GM08714 (cell line): ENCODE measurements around the gene TELO2.
A peak's percentile ranks its signal among the peaks of the same experiment; 100 is the strongest.

Source experiments
- H3K4me3 ChIP-seq: fragments of 200-500 bp; sonication (Bioruptor generic); 2 replicates; pipeline ENCODE4 v1.5.1; 2014; ENCODE audit warnings: mild to moderate bottlenecking, low read length, inconsistent platforms
- ZNF274 ChIP-seq: IDR thresholded peaks from 2 replicates; pipeline ENCODE4 v1.6.1; 2012; ENCODE audit warnings: mild to moderate bottlenecking, low read depth, low read length

The TELO2 gene

DNA sequence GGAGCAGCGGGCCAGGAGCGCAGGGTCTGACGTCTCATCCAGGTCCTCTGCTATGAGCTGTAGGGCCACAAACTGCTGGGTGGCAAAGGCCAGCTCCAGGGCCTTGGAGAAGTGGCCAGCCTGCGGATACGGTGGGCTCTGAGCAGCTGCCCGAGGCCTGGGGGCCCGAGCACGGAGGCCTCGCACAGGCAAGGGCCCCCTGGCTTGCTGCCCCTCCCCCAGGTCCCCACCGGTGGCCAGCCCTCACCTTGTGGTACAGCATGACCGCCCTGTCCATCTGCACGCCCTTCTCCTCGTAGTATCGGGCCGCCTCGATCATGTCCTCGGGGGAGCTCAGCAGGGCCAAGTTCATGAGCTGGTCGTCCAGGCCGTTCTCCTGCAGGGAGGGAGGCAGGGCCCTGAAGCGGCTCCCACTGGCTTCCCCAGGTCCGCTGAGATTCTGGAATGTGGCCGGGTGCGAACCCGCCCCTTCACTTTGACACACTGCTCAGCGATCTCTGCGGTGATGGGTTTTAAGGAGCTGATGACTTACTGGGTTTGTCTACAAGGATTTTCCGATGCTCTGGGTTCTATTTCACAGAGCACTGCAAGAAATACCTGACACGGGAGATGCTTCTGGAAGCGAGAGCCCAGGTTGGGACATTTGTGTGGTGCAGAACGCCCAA, 30.6 kb downstream of the TELO2 start:
- no peak for TF ChIP-seq ZNF274
- no peak overlapping the region for H3K4me3 ChIP-seq

DNA sequence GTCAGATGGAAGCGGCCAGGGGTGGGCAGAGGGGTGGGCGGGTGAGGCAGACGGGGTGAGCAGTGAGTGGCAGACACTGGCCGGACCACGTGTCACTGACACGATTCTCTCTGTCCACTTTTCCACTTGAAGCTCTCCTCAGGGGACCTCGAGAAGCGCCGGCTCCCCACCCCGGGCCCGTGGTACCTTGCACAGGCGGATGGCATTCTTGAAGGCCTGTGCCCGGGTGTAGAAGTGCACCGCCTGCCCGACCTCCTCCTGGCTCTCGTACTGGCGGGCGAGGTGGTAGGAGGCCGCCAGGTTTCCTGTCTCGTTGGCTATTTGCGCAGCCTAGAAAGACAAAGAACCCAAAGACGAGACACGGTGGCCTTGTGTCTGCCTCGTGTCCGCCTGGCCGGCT, 31.2 kb downstream of the TELO2 start:
- no peak for TF ChIP-seq ZNF274
- H3K4me3 ChIP-seq: no peak overlapping the region

DNA sequence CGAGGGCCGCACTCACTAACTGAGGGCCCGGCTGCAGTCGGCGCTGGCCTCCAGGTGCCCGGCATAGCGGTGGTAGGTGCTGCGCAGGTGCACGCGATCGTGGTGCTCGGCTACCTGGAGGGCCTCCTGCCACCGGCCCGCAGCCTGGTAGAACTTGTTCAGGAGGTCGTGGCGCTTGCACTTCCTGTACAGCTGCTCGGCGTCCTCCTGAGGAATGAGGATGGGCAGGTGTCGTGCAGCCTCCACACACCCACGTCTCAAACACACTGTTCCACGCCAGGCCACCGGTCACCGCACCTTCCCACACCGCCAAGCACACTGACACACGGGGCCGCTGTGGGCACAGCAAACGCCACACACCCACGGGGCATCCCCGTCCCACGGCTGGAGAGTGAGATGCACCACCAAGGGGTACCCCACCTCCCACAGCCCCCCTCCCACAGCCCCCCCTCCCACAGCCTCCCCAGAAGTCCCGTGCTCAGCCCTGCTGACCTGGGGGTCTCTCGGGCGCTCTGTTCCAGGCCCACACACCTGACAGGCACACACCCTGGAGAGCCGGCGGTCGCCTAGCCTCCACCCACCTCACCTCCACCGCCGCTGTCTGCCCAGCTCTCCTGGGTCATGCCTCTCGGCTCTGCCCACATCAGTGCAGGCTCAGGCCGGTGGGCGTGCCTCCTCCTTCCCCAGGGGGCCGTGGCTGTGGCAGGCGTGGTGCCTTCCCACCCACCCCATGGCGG, 32.9 kb downstream of the TELO2 start:
- TF ChIP-seq ZNF274: no peak
- no peak overlapping the region for H3K4me3 ChIP-seq

DNA sequence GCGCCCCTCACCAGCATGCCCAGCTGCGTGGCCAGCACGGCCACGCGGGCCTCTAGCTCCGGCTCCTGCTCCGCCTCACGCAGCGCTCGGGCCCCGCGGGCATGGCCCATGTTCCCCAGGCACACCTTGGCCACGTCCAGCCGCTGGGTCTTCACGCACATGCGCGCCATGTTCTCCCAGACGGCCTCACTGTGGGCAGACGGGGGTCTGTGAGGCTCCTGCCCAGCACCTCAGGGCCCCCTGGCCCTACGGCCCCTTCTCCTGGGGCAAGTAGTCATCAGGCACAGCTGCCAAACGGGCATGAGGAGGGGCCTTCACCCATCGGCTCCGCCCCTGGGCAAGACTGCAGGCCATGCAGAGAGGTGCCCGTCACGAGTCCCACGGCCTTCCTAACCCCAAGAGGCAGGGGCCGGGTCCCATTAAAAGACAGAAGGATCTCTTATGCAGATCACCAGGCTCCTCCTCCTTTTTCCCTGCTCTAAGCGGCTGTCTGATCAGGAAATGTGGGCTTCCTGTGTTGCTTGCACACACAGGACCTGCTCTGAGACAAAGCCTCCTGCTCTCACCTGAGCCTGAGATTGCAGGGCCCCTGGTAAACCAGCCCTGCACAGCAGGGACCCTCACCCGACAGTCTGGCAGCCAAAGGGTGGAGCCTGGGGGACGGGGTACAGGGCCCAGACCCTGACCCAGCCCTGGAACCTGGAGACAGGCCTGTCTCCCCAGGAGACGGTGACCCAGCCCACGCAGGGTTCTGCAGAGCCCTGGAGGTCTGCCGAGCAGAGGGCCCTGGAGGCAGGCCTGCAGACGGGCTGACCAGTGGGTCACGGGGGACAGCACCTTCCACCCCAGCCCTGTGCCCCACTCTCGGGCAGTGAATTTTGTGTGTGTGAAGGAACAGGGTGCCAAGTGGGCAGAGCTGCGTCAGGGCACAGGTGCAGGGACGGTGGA, 33.7 kb downstream of the TELO2 start:
- no peak for TF ChIP-seq ZNF274
- H3K4me3 ChIP-seq: no peak overlapping the region

DNA sequence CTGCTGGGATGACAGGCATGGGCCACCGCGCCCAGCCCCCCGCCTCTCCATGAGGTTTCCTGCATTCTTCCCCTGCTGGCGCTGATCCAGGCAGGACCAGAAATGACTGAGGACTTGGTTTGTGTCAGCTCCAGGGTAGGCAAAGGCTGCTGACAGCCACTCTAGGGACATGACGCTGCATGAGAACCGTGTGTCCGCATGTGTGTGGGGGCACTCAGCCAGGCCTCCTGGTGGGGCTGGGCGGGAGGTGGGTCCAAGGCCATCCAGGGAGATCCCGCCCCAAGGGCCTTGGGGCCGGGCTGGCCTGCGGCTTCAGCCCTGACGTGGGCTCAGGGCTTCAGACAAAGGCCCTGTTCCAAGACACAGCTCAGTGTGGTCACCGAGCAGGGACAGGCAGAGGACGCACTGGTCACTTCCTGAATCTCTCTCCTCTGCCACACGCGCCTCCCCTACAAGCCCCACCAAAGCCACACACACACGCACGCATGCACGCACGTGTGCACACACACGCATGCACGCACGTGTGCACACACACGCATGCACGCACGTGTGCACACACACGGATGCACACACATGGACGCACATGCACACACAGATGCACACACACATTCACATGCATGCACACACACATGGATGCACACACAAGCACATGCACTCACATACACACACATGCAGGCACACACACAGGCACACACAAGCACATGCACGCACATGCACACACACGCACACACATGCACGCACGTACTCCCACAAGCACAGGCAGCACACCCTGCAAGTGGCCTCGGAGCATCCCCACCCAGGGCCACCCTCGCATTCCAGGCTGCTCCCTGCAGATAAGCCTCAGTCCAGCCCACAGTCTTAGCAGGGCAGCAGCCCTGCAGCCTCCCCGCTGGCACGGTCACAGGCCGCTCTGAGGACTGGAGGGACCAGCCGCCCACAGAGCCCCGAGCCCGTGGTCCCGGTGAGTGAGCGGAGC, 35.0 kb downstream of the TELO2 start:
- no peak for TF ChIP-seq ZNF274
- H3K4me3 ChIP-seq: no peak overlapping the region

DNA sequence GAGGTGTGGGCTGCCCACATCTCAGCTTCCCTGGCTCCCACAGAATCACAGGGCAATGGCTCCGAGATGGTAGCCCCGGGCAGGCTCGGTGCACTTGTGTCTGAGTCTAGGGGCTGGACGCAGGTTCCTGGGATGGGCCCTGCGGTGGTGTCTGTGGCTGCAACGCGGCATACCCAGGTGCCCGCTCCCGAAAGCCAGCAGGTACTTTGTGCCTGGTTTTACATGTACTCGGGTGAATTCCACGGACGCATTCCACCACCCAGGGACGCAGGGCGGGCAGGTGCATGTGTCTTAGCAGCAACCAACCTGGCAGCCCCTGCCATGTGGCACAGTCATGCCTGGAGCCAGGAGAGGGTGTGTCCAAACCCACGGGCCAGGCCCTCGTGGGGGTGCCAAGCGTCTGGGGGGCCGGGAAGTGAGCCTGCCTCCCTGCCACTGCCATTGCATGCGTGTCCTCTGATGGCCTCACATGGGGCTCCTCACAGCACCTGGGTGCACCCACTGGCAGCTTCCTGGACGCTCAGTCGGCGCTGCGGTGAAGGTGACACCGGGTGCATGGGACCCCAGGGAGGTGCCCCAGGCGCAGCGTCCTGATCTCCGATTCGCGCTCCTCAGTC, 35.9 kb downstream of the TELO2 start:
- H3K4me3 ChIP-seq: no peak overlapping the region
- TF ChIP-seq ZNF274: no peak

DNA sequence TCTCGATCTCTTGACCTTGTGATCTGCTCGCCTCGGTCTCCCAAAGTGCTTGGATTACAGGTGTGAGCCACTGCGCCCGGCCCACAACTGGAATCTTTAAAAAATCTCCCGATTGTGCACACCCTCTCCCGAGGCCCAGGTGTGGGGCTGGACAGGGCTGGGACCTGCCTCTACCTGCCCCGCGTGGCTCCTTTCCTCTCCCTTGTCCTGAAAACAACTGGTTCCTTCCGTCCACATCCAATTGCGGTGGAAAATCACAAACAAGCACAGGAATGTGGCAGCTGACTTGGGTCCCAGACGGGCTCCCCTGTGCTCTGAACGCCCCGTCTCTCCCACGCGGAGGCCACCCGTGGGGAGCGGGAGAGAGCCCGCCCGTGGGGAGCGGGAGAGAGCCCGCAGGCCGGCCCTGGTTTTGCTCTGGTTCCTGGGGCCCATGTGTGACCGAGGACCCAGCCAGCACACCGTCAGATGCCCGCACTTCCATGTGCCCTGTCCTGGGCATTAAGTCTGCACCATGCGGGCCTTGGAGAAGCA, 37.3 kb downstream of the TELO2 start:
- TF ChIP-seq ZNF274: no peak
- no peak overlapping the region for H3K4me3 ChIP-seq

DNA sequence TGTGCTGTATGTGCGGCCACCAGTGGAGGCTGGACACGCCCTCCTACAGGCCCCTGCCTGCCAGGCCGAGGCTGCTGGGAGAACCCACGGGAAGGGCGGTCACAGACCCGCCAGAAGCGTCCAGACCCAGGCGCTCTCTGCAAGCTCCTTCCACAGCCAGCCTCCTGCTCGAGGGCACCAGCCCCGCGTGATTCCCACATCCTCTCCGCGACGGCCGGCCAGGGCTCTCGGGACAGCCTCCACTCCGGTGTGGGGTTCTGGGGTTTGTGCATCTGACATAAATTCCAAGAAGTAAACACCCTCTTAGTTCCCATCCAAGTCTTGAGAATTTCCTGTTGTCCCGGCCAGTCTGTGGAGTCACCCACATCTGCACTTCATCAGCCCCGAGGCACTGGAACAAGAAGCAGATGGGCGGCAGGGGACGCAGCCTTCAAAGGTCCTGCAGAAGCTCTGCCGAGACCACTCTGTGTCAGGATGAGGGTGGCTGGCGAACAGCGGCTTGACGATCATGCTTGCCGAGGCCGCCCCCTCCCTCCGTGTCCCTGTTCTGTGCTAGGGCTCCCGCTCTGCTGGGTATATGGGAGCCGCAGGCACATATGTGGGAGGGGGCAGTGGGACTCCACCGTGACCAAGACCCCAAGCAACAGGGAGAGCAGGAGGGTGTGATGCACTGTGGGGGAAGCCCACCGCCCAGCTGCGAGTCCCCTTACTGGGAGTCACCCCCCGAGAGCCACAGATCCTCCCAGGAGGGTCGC, 37.9 kb downstream of the TELO2 start:
- TF ChIP-seq ZNF274: no peak
- no peak overlapping the region for H3K4me3 ChIP-seq

DNA sequence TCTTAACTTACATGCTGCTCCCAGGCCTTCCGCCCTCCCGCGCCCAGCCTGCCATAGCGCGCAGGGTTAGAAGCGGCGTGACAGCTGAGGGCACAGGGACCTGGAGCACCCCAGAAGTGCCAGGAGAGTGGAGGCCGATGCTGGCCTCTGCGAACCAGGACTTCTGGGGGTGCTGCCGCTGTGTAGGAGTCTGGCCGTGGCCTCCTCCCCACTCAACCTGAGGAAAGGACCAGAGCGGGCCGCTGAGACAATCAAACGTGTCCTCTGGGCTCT, 38.4 kb downstream of the TELO2 start:
- H3K4me3 ChIP-seq: no peak overlapping the region
- TF ChIP-seq ZNF274: no peak

DNA sequence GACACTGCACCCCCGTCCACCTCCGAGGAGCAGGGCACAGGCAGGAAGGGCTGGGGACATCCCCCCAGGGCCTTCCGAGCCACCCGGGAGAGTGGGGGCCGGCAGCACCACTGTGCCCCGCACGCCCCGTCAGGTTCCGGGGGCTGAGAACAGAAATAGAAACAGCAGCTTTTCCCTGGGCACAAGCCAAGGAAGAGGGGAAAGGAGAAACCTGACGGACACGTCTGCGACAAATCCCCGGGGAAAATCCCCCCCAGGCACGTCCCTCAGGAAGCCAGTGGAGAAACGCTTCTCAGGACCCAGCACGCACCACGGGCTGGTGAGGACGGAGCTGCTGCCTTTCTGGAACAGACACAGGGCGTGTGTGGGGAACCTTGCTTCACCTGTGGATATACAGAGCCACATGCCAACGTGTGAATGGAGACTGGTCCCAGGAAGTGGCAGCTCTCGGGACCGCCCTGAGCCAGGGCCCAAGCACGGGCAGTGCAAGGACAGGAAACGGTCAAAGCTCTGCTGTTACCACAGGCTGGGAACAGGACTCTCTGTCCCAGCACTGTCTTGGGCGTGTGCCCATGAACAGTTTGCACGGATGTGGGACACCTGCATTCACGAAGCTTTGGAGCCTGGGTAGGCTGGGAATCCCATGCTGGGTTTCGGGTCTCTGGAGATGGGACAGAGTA, 39.1 kb downstream of the TELO2 start:
- H3K4me3 ChIP-seq: no peak overlapping the region
- no peak for TF ChIP-seq ZNF274

DNA sequence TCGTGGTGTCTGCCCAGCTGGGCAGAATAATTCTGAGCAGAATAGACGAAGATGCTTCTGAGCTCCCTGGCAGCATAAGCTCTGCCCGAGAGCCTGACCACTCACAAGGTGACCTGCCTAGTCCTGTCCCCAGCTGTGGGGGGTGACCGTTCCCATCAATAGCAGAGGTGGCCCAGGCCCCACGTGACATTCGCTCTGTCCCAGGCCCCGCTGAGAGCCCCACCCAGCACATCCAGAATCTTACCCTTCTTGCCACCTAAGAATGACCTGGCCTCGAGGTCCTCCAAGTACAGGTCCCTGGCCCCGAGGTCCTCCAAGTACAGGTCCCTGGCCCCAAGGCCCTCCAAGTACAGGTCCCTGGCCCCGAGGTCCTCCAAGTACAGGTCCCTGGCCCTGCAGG, 39.6 kb downstream of the TELO2 start:
- TF ChIP-seq ZNF274: no peak
- H3K4me3 ChIP-seq: no peak overlapping the region

DNA sequence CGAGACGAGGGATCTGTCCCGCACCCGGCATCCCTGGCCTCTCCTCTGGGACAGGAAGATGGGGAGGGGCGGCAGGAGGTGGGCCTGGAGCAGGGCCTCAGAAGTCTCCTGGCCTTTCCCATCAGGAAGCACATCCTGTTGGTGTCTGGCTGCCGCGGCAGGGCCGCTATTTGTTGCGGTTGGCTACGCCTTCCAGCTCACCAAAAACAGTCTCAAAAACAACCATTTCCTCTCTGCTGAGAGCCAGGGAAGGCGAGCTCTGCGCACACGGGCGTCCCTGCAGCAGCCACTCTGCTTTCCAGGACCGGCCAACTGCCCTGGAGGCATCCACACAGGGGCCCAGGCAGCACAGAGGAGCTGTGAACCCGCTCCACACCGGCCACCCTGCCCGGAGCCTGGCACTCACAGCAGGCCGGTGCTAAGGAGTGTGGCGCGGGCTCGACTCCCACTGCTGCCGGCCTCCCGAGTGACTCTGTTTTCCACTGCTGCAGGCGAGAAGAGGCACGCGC, 40.3 kb downstream of the TELO2 start, which contains the start of gene TMEM204:
TSS of gene TMEM204 (plus strand) at position 224 of the 509 bp plus-strand sequence. CDS start 610 bp downstream, outside the sequence.
- peak within 1 kb of the TSS; percentile 39; the same call in 1 of the 2 replicates for H3K4me3 ChIP-seq
- TF ChIP-seq ZNF274: no peak
